Calu3 (cell line): ENCODE measurements around the gene SMR3B. TPM values are rescaled to one million over a fixed set of nuclear protein-coding genes. Genes with fewer than 3 reads are reported as not detected.

ENCODE experiments used
- BruUV-seq: library from RNA; stranded (reverse); fragments of 400-500 nt; replicated peaks from 2 replicates; lab custom pipeline; 2021; lab: Mats Ljungman, UMichigan
- CTCF ChIA-PET: fragments of 300-600 bp; sonication (Branson Sonifier 250); formaldehyde crosslinking; loops from one replicate; lab custom pipeline; 2022; ENCODE audit warnings: antibody characterized with exemption; lab: Charles Lee
- DNase-seq: peaks from one replicate; pipeline ENCODE4 v3.0.0; 2022
- H3K27ac Mint-ChIP-seq: one replicate; pipeline ENCODE4 v1.8.0; 2022; ENCODE audit warnings: mixed read lengths; ENCODE audit not compliant: unreplicated experiment
- H3K27me3 Mint-ChIP-seq: one replicate; pipeline ENCODE4 v1.8.0; 2022; ENCODE audit warnings: mixed read lengths; ENCODE audit not compliant: unreplicated experiment
- H3K36me3 Mint-ChIP-seq: one replicate; pipeline ENCODE4 v1.8.0; 2022; ENCODE audit warnings: mild to moderate bottlenecking, moderate library complexity, mixed read lengths; ENCODE audit not compliant: insufficient read depth, unreplicated experiment
- H3K4me1 Mint-ChIP-seq: one replicate; pipeline ENCODE4 v1.8.0; 2022; ENCODE audit warnings: mild to moderate bottlenecking, low read depth, mixed read lengths; ENCODE audit not compliant: unreplicated experiment
- H3K4me3 Mint-ChIP-seq: one replicate; pipeline ENCODE4 v1.8.0; 2022; ENCODE audit warnings: mild to moderate bottlenecking, low read depth, moderate library complexity, mixed read lengths; ENCODE audit not compliant: unreplicated experiment
- H3K9me3 Mint-ChIP-seq: one replicate; pipeline ENCODE4 v1.8.0; 2022; ENCODE audit warnings: low read depth, mixed read lengths; ENCODE audit not compliant: unreplicated experiment
- CTCF ChIP-seq: fragments of 200-600 bp; IDR thresholded peaks from one replicate; pipeline ENCODE4 v1.8.0; 2022; ENCODE audit warnings: antibody characterized with exemption; ENCODE audit not compliant: unreplicated experiment
- intact Hi-C: fragments of 100-400 bp; cut with micrococcal nuclease; formaldehyde crosslinking; loops from one replicate; pipeline ENCODE4 v1.10.0; 2022; ENCODE audit not compliant: unreplicated experiment
- total RNA-seq: library from RNA; stranded (reverse); gene quantifications from 2 replicates; pipeline ENCODE4 v1.2.3, GENCODE V29; 2022

SMR3B gene
- total RNA-seq, 1 experiment from 2014 or later, result not detected

GRCh38 chr4:70356185-70356584 lies 26.7 kb upstream of the SMR3B start:
- CTCF ChIA-PET, result no interaction called here
- H3K4me3 Mint-ChIP-seq, result no peak overlapping the region
- H3K27me3 Mint-ChIP-seq, result no peaks in the 10 kb centered on the region
- DNase-seq, result no peak
- no peaks in the 10 kb centered on the region for H3K4me1 Mint-ChIP-seq
- intact Hi-C loops, result no loop called here
- H3K27ac Mint-ChIP-seq, result no peak overlapping the region
- no TSS peak for BruUV-seq
- no peaks in the 10 kb centered on the region for H3K9me3 Mint-ChIP-seq
- H3K36me3 Mint-ChIP-seq, result no peaks in the 10 kb centered on the region
- no peak for TF ChIP-seq CTCF

DNA sequence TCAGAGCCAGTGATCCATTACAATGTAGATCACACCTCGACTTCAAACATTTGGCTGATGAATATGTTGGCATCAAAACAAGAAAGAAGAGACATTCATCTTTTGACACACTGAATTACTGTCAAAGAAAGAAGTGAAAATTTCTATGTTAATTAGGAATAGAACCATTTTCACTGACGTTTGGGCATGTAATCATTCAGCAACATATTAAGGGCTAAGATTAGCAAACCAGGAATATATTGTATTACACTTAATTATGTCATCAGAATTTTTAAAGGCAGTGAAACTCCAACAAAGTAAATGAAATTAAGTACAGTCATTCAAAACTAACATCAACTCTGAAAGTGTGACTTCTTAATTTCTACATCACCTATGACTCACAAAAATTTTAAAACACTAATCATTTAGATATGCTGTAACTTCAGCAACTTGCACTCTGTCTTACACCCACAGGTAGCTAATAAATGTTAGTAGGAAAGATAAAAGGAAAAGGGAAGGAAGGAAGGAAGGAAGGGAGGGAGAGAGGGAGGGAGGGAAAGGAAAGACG lies 23.7 kb upstream of the SMR3B start:
- H3K4me1 Mint-ChIP-seq, result no peaks in the 10 kb centered on the region
- no peak for TF ChIP-seq CTCF
- H3K27me3 Mint-ChIP-seq, result no peaks in the 10 kb centered on the region
- no peak overlapping the region for H3K27ac Mint-ChIP-seq
- BruUV-seq, result no TSS peak
- intact Hi-C loops, result no loop called here
- H3K36me3 Mint-ChIP-seq, result no peaks in the 10 kb centered on the region
- H3K9me3 Mint-ChIP-seq, result no peaks in the 10 kb centered on the region
- CTCF ChIA-PET, result no interaction called here
- H3K4me3 Mint-ChIP-seq, result no peak overlapping the region
- DNase-seq, result no peak

DNA sequence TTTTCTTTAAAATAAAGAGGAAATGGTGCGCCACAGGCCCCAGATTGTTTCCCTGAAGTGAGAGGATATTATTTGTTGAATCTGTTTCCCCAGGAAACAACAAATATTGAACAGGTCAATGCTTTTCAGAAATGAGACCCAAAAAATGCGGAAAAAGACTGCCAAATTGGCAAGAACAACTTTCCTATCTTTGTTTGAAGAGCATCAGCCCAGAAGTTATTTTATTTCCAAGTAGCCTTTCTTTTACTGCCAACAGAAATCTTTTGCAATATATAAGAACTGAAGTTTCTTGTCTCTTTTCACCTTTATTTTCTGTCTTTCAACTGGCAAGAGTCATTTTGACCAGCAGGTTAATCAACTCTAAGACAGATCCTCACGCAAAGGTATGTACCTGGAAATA lies 22.5 kb upstream of the SMR3B start, which contains the start of gene SMR3A:
TSS of gene SMR3A (plus strand) at position 301 of the 400 bp plus-strand sequence. CDS start 1,356 bp downstream, outside the sequence.
- Mint-ChIP-seq H3K27me3 (no peaks in the 10 kb centered on the region), H3K9me3 (no peaks in the 10 kb centered on the region), H3K4me3 (no peak within 1 kb of the TSS), H3K27ac (no peak within 1 kb of the TSS), H3K36me3 (no peaks in the 10 kb centered on the region), H3K4me1 (no peaks in the 10 kb centered on the region)
- BruUV-seq, result no TSS peak
- intact Hi-C loops, result no loop called here
- no peak for TF ChIP-seq CTCF
- CTCF ChIA-PET, result no interaction called here
- DNase-seq, result no peak

DNA sequence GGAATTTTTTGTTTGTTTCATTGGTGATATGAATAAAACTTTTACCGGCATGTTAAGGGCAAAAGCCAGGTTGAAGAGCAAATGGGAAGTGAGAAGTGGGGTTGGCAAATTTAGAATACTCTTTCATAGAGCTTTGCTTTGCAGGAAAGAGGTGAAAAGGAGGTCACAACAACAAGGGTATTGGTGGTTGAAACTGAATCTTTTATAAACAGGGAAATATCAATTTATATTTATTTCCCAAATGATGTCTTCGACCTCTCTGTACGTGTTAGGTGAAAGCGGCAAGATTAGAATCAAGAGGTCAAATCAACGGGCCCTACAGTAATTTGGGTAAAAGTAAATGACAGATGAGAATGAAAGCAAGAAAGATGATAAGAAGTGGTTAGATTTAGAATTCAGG lies 18.9 kb upstream of the SMR3B start:
- no peak for DNase-seq
- H3K36me3 Mint-ChIP-seq, result no peaks in the 10 kb centered on the region
- H3K27me3 Mint-ChIP-seq, result no peaks in the 10 kb centered on the region
- intact Hi-C loops, result no loop called here
- CTCF ChIA-PET, result no interaction called here
- H3K4me1 Mint-ChIP-seq, result no peaks in the 10 kb centered on the region
- no peak overlapping the region for H3K4me3 Mint-ChIP-seq
- TF ChIP-seq CTCF, result no peak
- BruUV-seq, result no TSS peak
- H3K27ac Mint-ChIP-seq, result no peak overlapping the region
- H3K9me3 Mint-ChIP-seq, result no peaks in the 10 kb centered on the region
